Stimulated activated CD4-positive, alpha-beta T cell treated with anti-CD3 and anti-CD28 coated beads, Interleukin-4, amount 100 ng/mL, for 4 hours (primary cell): Measurements from ENCODE around the gene SH3BGRL.
"Not testable (repeated sequence)": the region's sequence is repeated elsewhere in the genome, so short reads cannot be mapped to it uniquely, and the experiment has no call there.

Experiments
- DNase-seq, 2 experiments: peaks; one replicate each; pipeline ENCODE4 v3.0.0-alpha.2; 2020

The SH3BGRL gene

GRCh38 chrX:81259714-81260395, 58.0 kb downstream of the SH3BGRL start:
- DNase-seq: no peak

- no peak for DNase-seq
These were observed 59.7 kb downstream of the SH3BGRL start for GRCh38 chrX:81261576-81261975.

DNA sequence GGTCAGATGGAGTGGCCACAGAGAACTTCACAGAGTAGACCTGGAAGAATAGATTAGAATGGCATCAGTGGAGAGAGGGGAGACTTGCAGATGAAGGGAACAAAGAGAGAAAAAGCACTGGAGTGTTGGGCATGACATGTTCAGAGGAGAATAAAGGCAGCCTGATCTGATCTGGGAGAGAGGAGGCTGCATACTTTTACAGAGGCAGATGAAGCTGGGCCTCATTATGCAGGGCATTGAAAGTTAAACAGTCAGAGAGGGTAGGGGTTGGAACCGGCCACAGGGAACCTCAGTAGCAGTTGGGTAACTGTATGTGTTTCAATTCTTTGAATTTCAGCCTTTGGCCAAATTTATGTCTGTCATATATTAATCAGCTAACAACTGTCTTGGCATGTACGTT, 61.2 kb downstream of the SH3BGRL start:
- DNase-seq: no peak

- DNase-seq: no peak
These were observed 76.7 kb downstream of the SH3BGRL start for GRCh38 chrX:81278616-81279015.

- DNase-seq: no peak
These were observed 78.2 kb downstream of the SH3BGRL start for GRCh38 chrX:81280148-81280547.

GRCh38 chrX:81286075-81286474, 84.2 kb downstream of the SH3BGRL start:
- no peak for DNase-seq

DNA sequence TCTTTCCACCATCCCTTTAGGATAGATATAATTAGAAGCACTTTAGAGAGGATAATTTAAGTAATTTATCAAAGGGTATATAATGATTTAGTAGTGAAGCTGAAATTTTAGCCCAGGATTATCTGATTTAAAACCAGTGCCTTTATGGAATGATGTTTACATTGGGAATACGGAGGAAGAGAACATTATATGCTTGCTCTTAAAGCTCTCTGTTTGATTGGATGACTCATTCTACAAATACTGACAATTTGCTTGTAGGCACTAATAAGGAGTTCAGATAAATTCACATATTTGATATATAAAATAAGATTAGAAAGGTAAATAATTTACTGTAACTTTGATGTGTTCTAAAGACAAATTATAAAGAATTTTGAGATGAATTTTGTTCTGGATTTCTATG, 84.7 kb downstream of the SH3BGRL start:
- DNase-seq: no peak

GRCh38 chrX:81291996-81292395, 90.1 kb downstream of the SH3BGRL start:
- no peak for DNase-seq

DNA sequence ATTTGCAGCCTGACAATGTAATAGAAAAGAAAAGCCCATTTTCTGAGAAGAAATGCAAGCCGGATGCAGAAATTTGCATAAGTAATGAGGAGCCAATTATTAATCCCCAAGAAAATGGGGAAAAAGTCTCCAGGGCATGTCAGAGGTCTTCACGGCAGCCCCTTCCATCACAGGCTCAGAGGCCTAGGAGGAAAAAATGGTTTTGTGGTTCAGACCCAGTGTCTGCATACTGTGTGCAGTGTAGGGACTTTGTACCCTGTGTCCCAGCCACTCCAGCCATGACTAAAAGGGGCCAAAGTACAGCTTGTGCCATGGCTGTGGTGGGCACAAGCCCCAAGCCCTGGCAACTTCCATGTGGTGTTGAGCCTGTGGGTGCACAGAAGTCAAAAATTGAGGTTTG, 92.2 kb downstream of the SH3BGRL start:
- DNase-seq: no peak

DNA sequence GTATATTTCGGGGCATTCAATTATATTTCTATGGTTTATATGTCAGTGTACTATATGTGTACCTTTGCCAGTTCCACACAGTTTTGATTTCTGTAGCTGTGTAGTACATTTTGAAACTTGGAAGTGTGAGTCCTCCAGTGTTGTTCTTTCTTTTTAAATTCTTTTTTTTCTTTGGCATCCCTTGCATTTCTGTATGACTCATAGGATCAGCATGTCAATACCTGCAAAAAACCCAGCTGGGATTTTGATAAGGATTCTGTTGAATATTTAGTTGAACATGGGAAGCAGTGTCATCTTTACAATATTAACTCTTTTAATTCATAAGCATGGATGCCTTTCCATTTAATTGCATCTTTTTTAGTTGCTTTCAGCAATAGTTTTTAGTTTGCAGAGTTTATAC, 100.0 kb downstream of the SH3BGRL start:
- DNase-seq: no peak

GRCh38 chrX:81304563-81304962, 102.7 kb downstream of the SH3BGRL start:
- no peak for DNase-seq

- no peak for DNase-seq
These were observed 103.3 kb downstream of the SH3BGRL start for GRCh38 chrX:81305240-81305639.

GRCh38 chrX:81308086-81308829, 106.4 kb downstream of the SH3BGRL start:
- no peak for DNase-seq

- DNase-seq: no peak
These were observed 114.3 kb downstream of the SH3BGRL start for GRCh38 chrX:81316163-81316562.

GRCh38 chrX:81331653-81332052, 129.8 kb downstream of the SH3BGRL start:
- not testable (repeated sequence) for DNase-seq

GRCh38 chrX:81336455-81337152, 134.7 kb downstream of the SH3BGRL start:
- no peak for DNase-seq

DNA sequence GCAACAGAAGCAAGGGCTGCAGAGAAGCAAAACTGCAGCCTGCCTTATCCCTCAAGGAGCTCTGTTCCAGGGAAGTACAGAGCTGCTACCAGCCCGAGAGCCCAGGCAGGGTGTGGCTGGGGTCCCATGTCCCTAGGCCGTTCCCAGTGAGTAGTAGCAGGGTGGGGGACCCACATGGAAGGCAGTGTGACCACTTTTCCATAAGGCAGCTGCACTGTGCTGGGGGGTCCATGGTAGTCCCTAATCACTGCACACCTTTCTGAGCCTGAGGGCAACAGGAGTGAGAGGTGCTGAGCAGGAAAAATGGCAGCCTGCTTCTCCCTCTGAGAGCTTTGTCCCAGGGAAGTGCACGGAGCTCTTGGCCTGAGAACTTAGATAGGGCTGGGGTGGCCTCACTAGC, 135.9 kb downstream of the SH3BGRL start:
- no peak for DNase-seq

DNA sequence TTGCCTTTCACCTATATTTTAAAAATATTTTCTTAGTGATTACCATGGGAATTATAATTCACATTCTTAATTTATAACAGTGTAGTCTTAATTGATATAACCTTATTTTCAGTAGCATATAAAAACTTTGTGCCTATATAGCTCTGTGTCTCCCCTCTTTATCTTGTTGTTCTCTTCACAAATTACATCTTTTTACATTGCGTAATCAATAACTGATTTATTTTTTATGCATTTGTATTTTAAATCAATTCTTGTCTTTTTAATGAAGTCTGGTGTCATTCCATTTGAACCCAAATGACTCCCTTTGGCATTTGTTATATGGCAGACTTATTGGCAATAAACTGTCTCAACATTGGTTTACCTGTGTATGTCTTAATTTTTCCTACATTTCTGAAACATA, 137.0 kb downstream of the SH3BGRL start:
- DNase-seq: no peak

DNA sequence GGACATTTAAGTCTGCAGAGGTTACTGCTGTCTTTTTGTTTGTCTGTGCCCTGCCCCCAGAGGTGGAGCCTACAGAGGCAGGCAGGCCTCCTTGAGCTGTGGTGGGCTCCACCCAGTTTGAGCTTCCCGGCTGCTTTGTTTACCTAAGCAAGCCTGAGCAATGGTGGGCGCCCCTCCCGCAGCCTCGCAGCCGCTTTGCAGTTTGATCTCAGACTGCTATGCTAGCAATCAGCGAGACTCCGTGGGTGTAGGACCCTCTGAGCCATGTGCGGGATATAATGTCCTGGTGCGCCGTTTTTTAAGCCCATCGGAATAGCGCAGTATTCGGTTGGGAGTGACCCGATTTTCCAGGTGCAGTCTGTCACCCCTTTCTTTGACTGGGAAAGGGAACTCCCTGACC, 143.4 kb downstream of the SH3BGRL start:
- not testable (repeated sequence) for DNase-seq
